ENCODE data around the gene RNF181. TPM values are rescaled to one million over a fixed set of nuclear protein-coding genes. Genes with fewer than 3 reads are reported as not detected.
A peak's percentile ranks its signal among the peaks of the same experiment; 100 is the strongest.

The RNF181 gene
- total RNA-seq, 1 donor from 2014 or later = 85.9 TPM

DNA sequence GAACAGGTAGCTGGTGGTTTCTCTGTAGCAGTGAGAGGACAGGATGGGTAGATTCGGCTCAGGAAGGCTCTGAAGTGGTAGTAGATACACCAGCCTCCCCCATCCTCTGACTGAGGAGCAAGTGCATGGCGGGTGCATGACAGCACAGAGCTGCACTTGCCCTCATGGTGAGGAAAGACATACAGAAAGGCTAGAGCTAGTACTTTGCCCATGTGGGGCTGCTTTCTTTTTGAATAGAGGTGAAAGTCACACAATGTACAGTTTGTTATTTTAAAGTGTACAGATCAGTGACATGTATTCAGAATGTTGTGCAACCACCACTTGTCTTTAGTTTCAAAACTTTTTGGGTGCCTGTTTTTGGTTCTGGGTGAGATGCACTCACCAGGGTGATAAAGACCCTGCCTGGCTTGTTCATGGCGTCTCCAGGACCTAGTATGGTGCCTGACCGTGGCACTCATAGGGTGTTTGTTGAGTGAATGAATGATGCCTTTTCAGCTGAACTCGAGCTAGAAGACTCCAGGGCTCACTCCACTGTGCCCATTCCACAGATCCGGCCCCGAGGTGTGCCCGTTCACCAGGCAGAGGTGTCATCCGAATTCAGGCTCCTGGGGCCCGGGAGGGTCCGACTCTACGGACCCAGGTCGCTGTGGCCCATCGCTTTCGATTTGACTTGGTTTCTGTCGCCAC is 11.7 kb upstream of the RNF181 start:
- Histone ChIP-seq H3K4me1 (peaks cover 81% of the 10 kb centered on the region), H3K27me3 (no peaks in the 10 kb centered on the region), H3K36me3 (peaks cover 27% of the 10 kb centered on the region), H3K4me3 (peak overlapping the region; percentile 67), H3K9me3 (no peaks in the 10 kb centered on the region), H3K27ac (peak overlapping the region; percentile 94)
- DNase-seq = no peak
- ATAC-seq = no peak
- intact Hi-C loops (cut with DNase I) = no loop called here
- TF ChIP-seq, protein P1, sequence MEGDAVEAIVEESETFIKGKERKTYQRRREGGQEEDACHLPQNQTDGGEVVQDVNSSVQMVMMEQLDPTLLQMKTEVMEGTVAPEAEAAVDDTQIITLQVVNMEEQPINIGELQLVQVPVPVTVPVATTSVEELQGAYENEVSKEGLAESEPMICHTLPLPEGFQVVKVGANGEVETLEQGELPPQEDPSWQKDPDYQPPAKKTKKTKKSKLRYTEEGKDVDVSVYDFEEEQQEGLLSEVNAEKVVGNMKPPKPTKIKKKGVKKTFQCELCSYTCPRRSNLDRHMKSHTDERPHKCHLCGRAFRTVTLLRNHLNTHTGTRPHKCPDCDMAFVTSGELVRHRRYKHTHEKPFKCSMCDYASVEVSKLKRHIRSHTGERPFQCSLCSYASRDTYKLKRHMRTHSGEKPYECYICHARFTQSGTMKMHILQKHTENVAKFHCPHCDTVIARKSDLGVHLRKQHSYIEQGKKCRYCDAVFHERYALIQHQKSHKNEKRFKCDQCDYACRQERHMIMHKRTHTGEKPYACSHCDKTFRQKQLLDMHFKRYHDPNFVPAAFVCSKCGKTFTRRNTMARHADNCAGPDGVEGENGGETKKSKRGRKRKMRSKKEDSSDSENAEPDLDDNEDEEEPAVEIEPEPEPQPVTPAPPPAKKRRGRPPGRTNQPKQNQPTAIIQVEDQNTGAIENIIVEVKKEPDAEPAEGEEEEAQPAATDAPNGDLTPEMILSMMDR (IDR thresholded peaks at IDR 0.05) = no peak

DNA sequence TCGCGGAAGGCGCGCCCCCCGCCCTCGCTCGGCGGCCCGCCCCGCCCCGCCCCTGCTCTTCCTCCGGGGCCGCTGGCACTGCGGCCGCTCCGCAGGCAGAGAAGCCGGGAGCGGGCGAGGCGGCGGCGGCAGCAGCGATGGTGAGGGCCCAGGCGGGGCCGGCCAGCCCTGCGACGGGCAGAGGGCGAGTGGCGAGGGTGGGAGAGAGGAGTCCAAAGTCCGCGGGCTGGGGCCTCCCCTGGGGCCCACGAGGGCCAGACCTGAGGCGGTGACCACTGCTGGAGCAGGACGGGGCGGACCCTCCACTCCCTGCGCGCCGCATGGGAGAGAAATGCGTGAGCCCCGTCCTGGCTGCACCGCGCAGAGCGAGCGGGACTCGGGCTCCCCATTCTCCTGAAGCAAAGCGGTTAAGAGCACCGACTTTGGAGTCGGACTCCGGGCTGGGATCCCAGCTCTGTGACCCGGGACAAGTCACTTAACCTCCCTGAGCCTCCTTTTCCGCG is 11.1 kb upstream of the RNF181 start, which contains the start of gene VAMP5:
Gene VAMP5 (plus strand): TSS at position 78 of the 503 bp plus-strand sequence. CDS start 60 bp downstream, at position 138.
- no peak for DNase-seq
- Histone ChIP-seq H3K27me3 (no peaks in the 10 kb centered on the region), H3K36me3 (peaks cover 27% of the 10 kb centered on the region), H3K9me3 (no peaks in the 10 kb centered on the region), H3K27ac (peak within 1 kb of the TSS; percentile 94), H3K4me1 (peaks cover 81% of the 10 kb centered on the region), H3K4me3 (peak within 1 kb of the TSS; percentile 67)
- TF ChIP-seq, protein P1 (IDR thresholded peaks at IDR 0.05) = no peak
- peak; percentile 45 for ATAC-seq
- intact Hi-C loops (cut with DNase I) = no loop called here

DNA sequence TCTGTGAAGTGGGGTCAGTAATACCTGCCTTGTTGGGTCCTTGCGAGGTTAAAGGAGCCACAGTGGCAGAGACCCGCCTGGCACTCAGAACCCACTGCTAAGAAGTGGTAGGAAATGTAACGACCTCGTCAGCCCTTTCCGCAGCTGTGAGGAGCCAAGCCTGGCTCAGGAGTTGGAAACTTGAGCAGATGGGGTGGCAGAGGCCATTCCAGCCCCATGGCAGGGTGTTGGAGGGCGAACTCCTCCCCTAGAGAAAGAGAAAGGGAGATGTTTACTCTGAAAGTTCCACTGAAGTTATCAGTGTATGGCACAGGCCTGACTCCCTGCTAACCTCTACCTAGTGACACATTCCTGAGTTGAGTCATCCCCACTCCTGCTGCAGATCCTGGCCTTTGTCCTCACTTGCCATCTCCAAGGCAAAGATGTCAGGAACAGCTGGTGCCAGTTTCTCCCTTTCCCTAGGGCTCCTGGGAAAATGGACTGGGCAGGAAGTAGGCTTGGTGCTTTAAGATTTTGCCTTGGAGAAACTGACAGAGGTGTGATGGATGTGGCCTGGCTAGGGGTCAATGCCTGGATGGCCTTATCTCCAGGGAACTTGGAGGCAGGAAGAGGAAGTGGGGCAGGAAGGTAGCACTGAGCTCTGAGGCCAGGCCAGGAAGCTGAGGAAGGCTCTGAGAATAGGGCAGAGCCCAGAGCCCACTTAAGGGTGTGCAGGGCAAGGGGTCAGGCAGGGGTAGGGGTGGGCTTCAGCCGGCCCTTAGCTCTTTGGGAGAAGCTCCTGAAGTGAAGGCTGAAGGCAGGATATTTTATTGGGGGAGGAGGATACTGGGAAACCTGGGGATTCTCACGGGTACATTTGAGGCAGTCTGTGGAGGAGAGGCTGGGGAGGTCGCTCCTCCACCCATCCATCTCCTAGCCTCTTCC is 10.4 kb upstream of the RNF181 start:
- H3K4me1 ChIP-seq = peaks cover 81% of the 10 kb centered on the region

DNA sequence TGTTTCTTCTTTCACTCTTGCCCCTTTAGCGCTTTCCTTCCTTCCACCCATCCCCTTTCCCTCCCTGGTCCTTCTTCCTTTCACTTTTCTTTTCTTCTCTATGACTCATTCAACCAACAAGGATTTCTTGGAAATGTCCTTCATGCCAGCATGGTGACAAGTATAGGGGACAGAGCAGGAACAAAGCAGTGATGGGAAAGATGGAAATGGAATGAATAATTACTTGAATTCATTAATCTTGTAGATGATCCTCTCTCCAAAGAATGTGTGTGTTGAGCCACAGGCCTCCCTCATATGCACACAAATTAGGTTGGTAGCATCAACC is 9.8 kb upstream of the RNF181 start:
- TF ChIP-seq, protein P1 (IDR thresholded peaks at IDR 0.05) = no peak
- H3K9me3 ChIP-seq = no peaks in the 10 kb centered on the region
- peak; percentile 1 for ATAC-seq
- H3K4me3 ChIP-seq = peak overlapping the region; percentile 67
- no peaks in the 10 kb centered on the region for H3K27me3 ChIP-seq
- peaks cover 25% of the 10 kb centered on the region for H3K36me3 ChIP-seq
- peak overlapping the region; percentile 94 for H3K27ac ChIP-seq
- peaks cover 81% of the 10 kb centered on the region for H3K4me1 ChIP-seq
- DNase-seq = no peak
- intact Hi-C loops (cut with DNase I) = no loop called here

More for the DNA sequence above, 10.4 kb upstream of the RNF181 start:
- H3K4me3 ChIP-seq = peak overlapping the region; percentile 67
- H3K9me3 ChIP-seq = no peaks in the 10 kb centered on the region
- no peaks in the 10 kb centered on the region for H3K27me3 ChIP-seq
- DNase-seq (no peak), ATAC-seq (peak; percentile 61)
- peaks cover 27% of the 10 kb centered on the region for H3K36me3 ChIP-seq
- H3K27ac ChIP-seq = peak overlapping the region; percentile 94
- intact Hi-C loops (cut with DNase I) = no loop called here
- TF ChIP-seq, protein P1 (IDR thresholded peaks at IDR 0.05) = no peak

DNA sequence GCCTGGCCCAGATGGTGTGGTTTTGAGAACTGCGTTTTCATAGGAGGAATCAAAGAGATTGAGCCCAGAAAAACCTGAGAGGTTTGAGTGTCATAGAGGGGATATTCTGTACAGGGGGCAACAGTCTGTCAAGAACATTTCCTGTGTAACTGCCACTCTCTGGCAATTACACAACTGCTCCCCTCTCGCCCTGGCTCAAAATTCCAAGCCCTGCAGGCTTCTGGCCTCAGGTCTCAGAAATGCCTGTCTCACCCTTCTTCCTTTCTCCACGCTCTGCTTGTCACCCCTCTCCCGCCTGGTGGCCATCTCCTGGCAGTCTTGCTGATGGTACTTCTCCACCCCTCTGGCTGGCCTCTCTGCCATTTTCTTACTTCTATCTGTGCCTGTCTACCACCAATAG is 7.3 kb upstream of the RNF181 start:
- Histone ChIP-seq H3K27ac (peak overlapping the region; percentile 85), H3K4me3 (no peak overlapping the region), H3K27me3 (no peaks in the 10 kb centered on the region), H3K4me1 (peaks cover 95% of the 10 kb centered on the region), H3K36me3 (peaks cover under 1% of the 10 kb centered on the region), H3K9me3 (no peaks in the 10 kb centered on the region)
- no peak for ATAC-seq
- intact Hi-C loops (cut with DNase I) = no loop called here
- TF ChIP-seq, protein P1 (IDR thresholded peaks at IDR 0.05) = no peak
- DNase-seq = no peak
